Astrocyte (in vitro differentiated cells and primary cell): Measurements from ENCODE around the gene PPP2R5C. TPM values are rescaled to one million over a fixed set of nuclear protein-coding genes. Genes with fewer than 3 reads are reported as not detected.
"Not testable (repeated sequence)": the region's sequence is repeated elsewhere in the genome, so short reads cannot be mapped to it uniquely, and the experiment has no call there.

Experiments
- DNase-seq: peaks from one replicate; pipeline ENCODE4 v3.0.0-alpha.2; 2010; ENCODE audit warnings: low read depth
- FAIRE-seq: peaks from 2 replicates; lab custom pipeline; 2011; peaks lifted over from hg19 to GRCh38; lab: Jason Lieb, UNC
- H2AFZ ChIP-seq: 2 replicates; pipeline ENCODE4 v1.6.0; 2012; ENCODE audit warnings: low read depth, low read length, inconsistent platforms
- H3K27ac ChIP-seq: 2 replicates; pipeline ENCODE4 v1.5.1; 2011; ENCODE audit warnings: low read depth, low read length, inconsistent platforms
- H3K27me3 ChIP-seq: 2 replicates; pipeline ENCODE4 v1.6.0; 2011; ENCODE audit warnings: low read length, inconsistent platforms; ENCODE audit not compliant: insufficient read depth
- H3K36me3 ChIP-seq: 2 replicates; pipeline ENCODE4 v1.5.1; 2011; ENCODE audit warnings: low read length, inconsistent platforms; ENCODE audit not compliant: insufficient read depth
- H3K4me1 ChIP-seq: 2 replicates; pipeline ENCODE4 v1.5.1; 2011; ENCODE audit warnings: low read length, inconsistent platforms; ENCODE audit not compliant: insufficient read depth
- H3K4me2 ChIP-seq: 2 replicates; pipeline ENCODE4 v1.6.0; 2012; ENCODE audit warnings: low read length, inconsistent platforms
- H3K4me3 ChIP-seq: 2 replicates; pipeline ENCODE4 v1.5.1; 2011; ENCODE audit warnings: low read depth, mild to moderate bottlenecking, low read length, inconsistent platforms; ENCODE audit not compliant: insufficient read depth
- H3K79me2 ChIP-seq: 2 replicates; pipeline ENCODE4 v1.6.0; 2012; ENCODE audit warnings: mild to moderate bottlenecking, low read length, inconsistent platforms; ENCODE audit not compliant: insufficient read depth
- H3K9ac ChIP-seq: 2 replicates; pipeline ENCODE4 v1.6.0; 2012; ENCODE audit warnings: mild to moderate bottlenecking, low read length, inconsistent platforms
- H3K9me3 ChIP-seq: 2 replicates; pipeline ENCODE4 v1.5.1; 2012; ENCODE audit warnings: low read depth, mild to moderate bottlenecking, low read length, inconsistent platforms; ENCODE audit not compliant: insufficient read depth
- H4K20me1 ChIP-seq: 2 replicates; pipeline ENCODE4 v1.6.0; 2012; ENCODE audit warnings: low read length, inconsistent platforms; ENCODE audit not compliant: insufficient read depth
- H3K27ac Mint-ChIP-seq: one replicate; pipeline ENCODE4 v1.8.0; 2021; ENCODE audit warnings: mild to moderate bottlenecking, mixed read lengths; ENCODE audit not compliant: unreplicated experiment
- H3K27me3 Mint-ChIP-seq: one replicate; pipeline ENCODE4 v1.8.0; 2021; ENCODE audit warnings: low read depth, mixed read lengths; ENCODE audit not compliant: unreplicated experiment
- H3K36me3 Mint-ChIP-seq: one replicate; pipeline ENCODE4 v1.8.0; 2021; ENCODE audit warnings: low read depth, mixed read lengths; ENCODE audit not compliant: unreplicated experiment
- H3K4me1 Mint-ChIP-seq: one replicate; pipeline ENCODE4 v1.8.0; 2021; ENCODE audit warnings: low read depth, mixed read lengths; ENCODE audit not compliant: unreplicated experiment
- H3K4me3 Mint-ChIP-seq: one replicate; pipeline ENCODE4 v1.8.0; 2021; ENCODE audit warnings: mild to moderate bottlenecking, moderate library complexity, mixed read lengths; ENCODE audit not compliant: unreplicated experiment
- H3K9me3 Mint-ChIP-seq: one replicate; pipeline ENCODE4 v1.8.0; 2021; ENCODE audit warnings: mild to moderate bottlenecking, mixed read lengths; ENCODE audit not compliant: unreplicated experiment
- CTCF ChIP-seq: IDR thresholded peaks from 2 replicates; pipeline ENCODE4 v1.5.1; 2011; ENCODE audit warnings: low read depth, mild to moderate bottlenecking, inconsistent platforms, low read length, moderate library complexity; ENCODE audit not compliant: insufficient read depth
- EZH2 ChIP-seq: IDR thresholded peaks from 2 replicates; pipeline ENCODE4 v1.6.1; 2012; ENCODE audit warnings: mild to moderate bottlenecking, low read length, inconsistent platforms; ENCODE audit not compliant: insufficient read depth
- total RNA-seq: library from RNA; stranded (reverse); gene quantifications from 2 replicates; pipeline ENCODE4 v1.2.1, GENCODE V29; 2021

The PPP2R5C gene
- total RNA-seq, 1 donor from 2014 or later, result 102 TPM

- FAIRE-seq, H4K20me1 ChIP-seq: not testable (repeated sequence)
These were observed 31.4 kb upstream of the PPP2R5C start for GRCh38 chr14:101730157-101730556.

GRCh38 chr14:101730626-101731186 is 30.8 kb upstream of the PPP2R5C start:
- Mint-ChIP-seq H3K36me3 (peaks cover 2% of the 10 kb centered on the region), H3K27me3 (peaks cover 6% of the 10 kb centered on the region), H3K27ac (no peak overlapping the region), H3K4me1 (peaks cover 9% of the 10 kb centered on the region), H3K4me3 (no peak overlapping the region), H3K9me3 (peaks cover 3% of the 10 kb centered on the region)
- Histone ChIP-seq H4K20me1 (no peaks in the 10 kb centered on the region), H3K27ac (no peak overlapping the region), H3K4me2 (peak overlapping the region; percentile 73), H3K27me3 (no peaks in the 10 kb centered on the region), H3K36me3 (no peaks in the 10 kb centered on the region), H2AFZ (peak overlapping the region; percentile 68), H3K4me1 (peaks cover 13% of the 10 kb centered on the region), H3K79me2 (no peaks in the 10 kb centered on the region), H3K9ac (no peak overlapping the region), H3K4me3 (no peak overlapping the region), H3K9me3 (peaks cover 2% of the 10 kb centered on the region)
- FAIRE-seq, result no peak
- DNase-seq, result no peak
- no peak for TF ChIP-seq CTCF
- TF ChIP-seq EZH2, result no peak

More at GRCh38 chr14:101730157-101730556, 31.4 kb upstream of the PPP2R5C start:
- H3K79me2 ChIP-seq, DNase-seq, H3K9ac ChIP-seq, H3K4me3 ChIP-seq, H3K27ac ChIP-seq, H3K36me3 Mint-ChIP-seq, H3K9me3 Mint-ChIP-seq, H3K27ac Mint-ChIP-seq, H3K4me2 ChIP-seq, H3K4me1 Mint-ChIP-seq, H3K36me3 ChIP-seq, H3K27me3 Mint-ChIP-seq, H3K4me3 Mint-ChIP-seq, H2AFZ ChIP-seq, H3K9me3 ChIP-seq, H3K27me3 ChIP-seq: not testable (repeated sequence)
- peaks cover 13% of the 10 kb centered on the region for H3K4me1 ChIP-seq

GRCh38 chr14:101731187-101732080 is 30.1 kb upstream of the PPP2R5C start:
- TF ChIP-seq EZH2 (no peak), CTCF (no peak)
- Mint-ChIP-seq H3K27ac (no peak overlapping the region), H3K27me3 (peaks cover 6% of the 10 kb centered on the region), H3K9me3 (peaks cover 3% of the 10 kb centered on the region), H3K4me3 (no peak overlapping the region), H3K36me3 (peaks cover 2% of the 10 kb centered on the region), H3K4me1 (peaks cover 9% of the 10 kb centered on the region)
- H3K4me3 ChIP-seq, result no peak overlapping the region
- H3K4me2 ChIP-seq, result peak overlapping the region; percentile 73
- H2AFZ ChIP-seq, result peak overlapping the region; percentile 68
- FAIRE-seq (no peak), DNase-seq (peak; percentile 75)
- peaks cover 13% of the 10 kb centered on the region for H3K4me1 ChIP-seq
- no peaks in the 10 kb centered on the region for H4K20me1 ChIP-seq
- H3K27me3 ChIP-seq, result no peaks in the 10 kb centered on the region
- H3K36me3 ChIP-seq, result no peaks in the 10 kb centered on the region
- H3K79me2 ChIP-seq, result no peaks in the 10 kb centered on the region
- no peak overlapping the region for H3K9ac ChIP-seq
- H3K27ac ChIP-seq, result no peak overlapping the region
- H3K9me3 ChIP-seq, result peaks cover 2% of the 10 kb centered on the region
